K562 (cell line): ENCODE data around the gene GRIK3. TPM values are rescaled to one million over a fixed set of nuclear protein-coding genes. Genes with fewer than 3 reads are reported as not detected.

Source experiments
- ATAC-seq: fragments of 200-7000 bp; cut with Tn5 transposase; 3 replicates; pipeline ENCODE4 v1.9.1; 2020; ENCODE audit warnings: moderate library complexity
- BruUV-seq: library from RNA; stranded (reverse); fragments of 400-500 nt; replicated peaks from 2 replicates; lab custom pipeline; 2021; lab: Mats Ljungman, UMichigan
- CTCF ChIA-PET: fragments of 300-600 bp; formaldehyde crosslinking; extraction: SDS; loops from one replicate; lab custom pipeline; 2021; ENCODE audit warnings: low intra/inter-chr PET ratio; lab: Yijun Ruan, JAX
- POLR2A ChIA-PET: fragments of 300-600, 350-650 bp; sonication (Branson Sonifier 250); formaldehyde crosslinking; extraction: SDS; loops from one replicate; lab custom pipeline; 2021; ENCODE audit warnings: antibody characterized with exemption, inconsistent platforms; lab: Yijun Ruan, JAX
- DNase-seq, 4 experiments: peaks; one replicate each; pipeline versions ENCODE4 v3.0.0 to v3.0.0-alpha.2; 2011 to 2018; ENCODE audit warnings: low spot score in 3 of 4, mixed read lengths in 3 of 4; ENCODE audit errors: extremely low read depth in 1 of 4
- FAIRE-seq: peaks from 2 replicates; lab custom pipeline; 2011; peaks lifted over from hg19 to GRCh38; lab: Jason Lieb, UNC
- H2AFZ ChIP-seq: 2 replicates; pipeline ENCODE4 v1.6.0; 2011; ENCODE audit warnings: low read depth, low read length, control low read depth, inconsistent platforms
- H3K27ac ChIP-seq: fragments of 200-600 bp; 3 replicates; pipeline ENCODE4 v1.8.0; 2011; ENCODE audit warnings: low read depth, mild to moderate bottlenecking, control low read depth, inconsistent platforms, low read length, moderate library complexity, mixed read lengths; ENCODE audit errors: extremely low read depth
- H3K27me3 ChIP-seq, 2 experiments: fragments of 300-600 bp in 1 of 2; 2 replicates in 1 of 2; 3 replicates in 1 of 2; pipeline versions ENCODE4 v1.6.0 to v1.8.0; 2011; ENCODE audit warnings: inconsistent platforms in 2 of 2, low read length in 2 of 2, mild to moderate bottlenecking in 1 of 2, mixed read lengths in 1 of 2, moderate library complexity in 1 of 2; ENCODE audit not compliant: control insufficient read depth in 2 of 2, insufficient read depth in 2 of 2
- H3K36me3 ChIP-seq: fragments of 300-600 bp; 3 replicates; pipeline ENCODE4 v1.8.0; 2011; ENCODE audit warnings: mild to moderate bottlenecking, low read length, inconsistent platforms; ENCODE audit not compliant: control insufficient read depth, insufficient read depth
- H3K4me1 ChIP-seq, 2 experiments: fragments of 200-600 bp in 1 of 2; replicated peaks in 1 of 2; 2 replicates in 1 of 2; 3 replicates in 1 of 2; pipeline versions ENCODE4 v1.5.1 to v1.8.0; 2011; ENCODE audit warnings: inconsistent platforms in 2 of 2, low read length in 2 of 2, mild to moderate bottlenecking in 1 of 2, mixed read lengths in 1 of 2, moderate library complexity in 1 of 2; ENCODE audit not compliant: control insufficient read depth in 2 of 2, insufficient read depth in 2 of 2
- H3K4me2 ChIP-seq: 2 replicates; pipeline ENCODE4 v1.6.1; 2011; ENCODE audit warnings: low read length, control low read depth, inconsistent platforms, mixed read lengths; ENCODE audit not compliant: insufficient read depth
- H3K4me3 ChIP-seq: fragments of 200-600 bp; sonication (generic), shearing (Covaris generic); 2 replicates; pipeline ENCODE4 v1.5.1; 2016; ENCODE audit warnings: control low read depth, inconsistent platforms
- H3K79me2 ChIP-seq: fragments of 200-600 bp; 3 replicates; pipeline ENCODE4 v1.8.0; 2011; ENCODE audit warnings: low read length, inconsistent platforms; ENCODE audit not compliant: control insufficient read depth, insufficient read depth
- H3K9ac ChIP-seq, 2 experiments: 2 replicates each; pipeline versions ENCODE4 v1.6.0 to v1.6.1; 2011; ENCODE audit warnings: low read depth in 2 of 2, low read length in 2 of 2, control low read depth in 1 of 2, inconsistent platforms in 1 of 2, mild to moderate bottlenecking in 1 of 2, mixed read lengths in 1 of 2; ENCODE audit not compliant: insufficient read depth in 1 of 2
- H3K9me1 ChIP-seq: one replicate; pipeline ENCODE4 v1.6.0; 2011; ENCODE audit warnings: inconsistent platforms, mild to moderate bottlenecking, low read length, moderate library complexity; ENCODE audit not compliant: control insufficient read depth, insufficient read depth
- H3K9me3 ChIP-seq: replicated peaks from 2 replicates; pipeline ENCODE4 v1.5.1; 2011; ENCODE audit warnings: low read depth, low read length, inconsistent platforms; ENCODE audit not compliant: control insufficient read depth, insufficient read depth
- H4K20me1 ChIP-seq: replicated peaks from 2 replicates; pipeline ENCODE4 v1.6.1; 2011; ENCODE audit warnings: low read length, inconsistent platforms, mixed read lengths; ENCODE audit not compliant: control insufficient read depth, insufficient read depth
- CAMTA2 ChIP-seq: fragments of 250-450 bp; sonication (Bioruptor Pico); conservative IDR thresholded peaks from 2 replicates; pipeline ENCODE4 v1.5.1; 2022
- CBFB ChIP-seq: sonication (generic); formaldehyde crosslinking; IDR thresholded peaks from 2 replicates; pipeline ENCODE4 v1.4.0; 2020; ENCODE audit warnings: mild to moderate bottlenecking, missing genetic modification reagents
- CREB1 ChIP-seq, 2 experiments: sonication (generic) in 1 of 2; formaldehyde crosslinking in 1 of 2; IDR thresholded peaks; 2 replicates each; pipeline versions ENCODE4 v1.6.1 to v1.8.0; 2012 to 2022; ENCODE audit warnings: inconsistent platforms in 1 of 2, mild to moderate bottlenecking in 1 of 2, missing genetic modification reagents in 1 of 2, moderate library complexity in 1 of 2
- CSDE1 ChIP-seq, 2 experiments: fragments of 450-650 bp; IDR thresholded peaks; 2 replicates each; pipeline ENCODE4 v1.6.1; 2016; ENCODE audit warnings: mild to moderate bottlenecking in 1 of 2
- EHMT2 ChIP-seq: fragments of 450-650 bp; IDR thresholded peaks from 2 replicates; pipeline ENCODE4 v1.6.1; 2018; ENCODE audit warnings: antibody characterized with exemption
- ERF ChIP-seq: fragments of 450-650 bp; formaldehyde crosslinking; IDR thresholded peaks from 2 replicates; pipeline ENCODE4 v1.4.0; 2020; ENCODE audit warnings: mild to moderate bottlenecking, mixed read lengths
- GATAD2A ChIP-seq: fragments of 450-650 bp; IDR thresholded peaks from 2 replicates; pipeline ENCODE4 v1.6.1; 2017
- KDM1A ChIP-seq, 2 experiments: fragments of 450-650 bp; IDR thresholded peaks; 2 replicates each; pipeline ENCODE4 v1.6.1; 2016; ENCODE audit warnings: mild to moderate bottlenecking in 2 of 2
- PCBP2 ChIP-seq: fragments of 200-400 bp; formaldehyde crosslinking; IDR thresholded peaks from 2 replicates; pipeline ENCODE4 v1.6.1; 2018; ENCODE audit warnings: low read length, low read depth, mild to moderate bottlenecking, moderate library complexity; ENCODE audit not compliant: poor library complexity, severe bottlenecking
- POLR2B ChIP-seq: fragments of 450-650 bp; IDR thresholded peaks from 2 replicates; pipeline ENCODE4 v1.6.1; 2018; ENCODE audit warnings: low read depth; ENCODE audit not compliant: partially characterized antibody
- PTTG1 ChIP-seq: fragments of 450-650 bp; IDR thresholded peaks from 2 replicates; pipeline ENCODE4 v1.6.1; 2016; ENCODE audit warnings: low read depth, mild to moderate bottlenecking, missing genetic modification characterization, missing compliant biosample characterization
- RB1 ChIP-seq: fragments of 450-650 bp; IDR thresholded peaks from 2 replicates; pipeline ENCODE4 v1.6.1; 2017; ENCODE audit warnings: low read depth, mild to moderate bottlenecking
- SMAD2 ChIP-seq: fragments of 150-350 bp; IDR thresholded peaks from 2 replicates; pipeline ENCODE4 v1.6.1; 2014; ENCODE audit warnings: low read depth, mild to moderate bottlenecking, low read length
- SMARCA5 ChIP-seq: fragments of 450-650 bp; IDR thresholded peaks from 2 replicates; pipeline ENCODE4 v1.6.1; 2016
- SRSF9 ChIP-seq: fragments of 200-400 bp; formaldehyde crosslinking; IDR thresholded peaks from 2 replicates; pipeline ENCODE4 v1.6.1; 2017; ENCODE audit warnings: low read depth, low read length, borderline replicate concordance
- TCFL5 ChIP-seq: fragments of 250-450 bp; sonication (Bioruptor Pico); conservative IDR thresholded peaks from 2 replicates; pipeline ENCODE4 v1.6.1; 2021; ENCODE audit warnings: mild to moderate bottlenecking, moderate library complexity, matching md5 sums
- ZFP1 ChIP-seq: fragments of 450-650 bp; formaldehyde crosslinking; IDR thresholded peaks from 2 replicates; pipeline ENCODE4 v1.4.0; 2020; ENCODE audit warnings: mild to moderate bottlenecking, mixed read lengths
- ZFP36 ChIP-seq: fragments of 150-350 bp; IDR thresholded peaks from 2 replicates; pipeline ENCODE4 v1.6.1; 2018; ENCODE audit warnings: low read length, low read depth; ENCODE audit not compliant: partially characterized antibody
- ZNF780A ChIP-seq: fragments of 250-450 bp; sonication (Bioruptor Pico); IDR thresholded peaks from 2 replicates; pipeline ENCODE4 v1.5.0; 2021; ENCODE audit warnings: mild to moderate bottlenecking
- WGBS: fragments of 100-300 bp; shearing (Covaris generic); methylation state at CpG from one replicate; pipeline ENCODE4 v1.1.6; 2016; ENCODE audit warnings: low coverage, mixed read lengths; ENCODE audit not compliant: insufficient coverage; ENCODE audit errors: missing lambda C conversion rate; 5-methylcytosine and 5-hydroxymethylcytosine counted together
- in situ Hi-C: fragments of 300-500 bp; cut with MboI; formaldehyde crosslinking; loops from 4 replicates; pipeline ENCODE4 v1.15.0; 2018; ENCODE audit warnings: inconsistent platforms, mixed read lengths
- intact Hi-C: fragments of 100-400 bp; cut with micrococcal nuclease; formaldehyde crosslinking; loops from 2 replicates; pipeline ENCODE4 v1.14.2; 2022
- polyA plus RNA-seq, 8 experiments: library from polyadenylated mRNA; depleted of rRNA in 4 of 8; stranded (reverse) in 5 of 8; unstranded in 3 of 8; fragments of >200 nt; fragmentation: Nextera tagmentation in 2 of 8; fragmentation: Illumina TruSeq in 1 of 8; extraction: Ambion mirVana in 2 of 8; extraction: Trizol in 1 of 8; gene quantifications; 2 replicates each; pipeline versions ENCODE4 v1.2.1 to v1.2.3, GENCODE V29; 2011 to 2014; ENCODE audit warnings: inconsistent platforms in 1 of 8, missing spikeins in 1 of 8
- total RNA-seq, 7 experiments: library from RNA; depleted of rRNA in 6 of 7; stranded (reverse); fragments of >200 nt in 6 of 7; fragmentation: Illumina TruSeq in 2 of 7; extraction: Trizol in 2 of 7; gene quantifications; 2 replicates each; pipeline versions ENCODE4 v1.2.1 to v1.2.3, GENCODE V29; 2011 to 2021; ENCODE audit warnings: low replicate concordance in 1 of 7

The GRIK3 gene
- total and polyA plus RNA-seq, 9 of the 15 experiments (the other 6 are each of a cell fraction or from before 2014, with no cell fraction given) = not detected

- POLR2A ChIA-PET = interaction anchor here (0.6 to 1.7 kb wide), 3 partner anchors 24 to 331 kb away, joined by 3 to 6 read pairs (median 3); no protein-coding TSS in a partner anchor
- H3K4me1 ChIP-seq = no peaks in the 10 kb centered on the region
- CTCF ChIA-PET = no interaction called here
- BruUV-seq = no TSS peak
- H4K20me1 ChIP-seq = no peaks in the 10 kb centered on the region; the same call in none of the 2 replicates
- in situ Hi-C loops = no loop called here
- H3K4me3 ChIP-seq = no peak overlapping the region
- no peaks in the 10 kb centered on the region for H3K9me3 ChIP-seq
- no peaks in the 10 kb centered on the region for H3K79me2 ChIP-seq
- FAIRE-seq (no peak), ATAC-seq (no peak), DNase-seq (no peak)
- intact Hi-C loops = no loop called here
- no peak overlapping the region for H3K9ac ChIP-seq
- no peaks in the 10 kb centered on the region for H3K9me1 ChIP-seq
- H3K27ac ChIP-seq = no peak overlapping the region
- no peak overlapping the region for H2AFZ ChIP-seq
- H3K36me3 ChIP-seq = no peaks in the 10 kb centered on the region
- peaks cover 0 to 13% of the 10 kb centered on the region in 2 experiments; a peak in 2 of 5 replicates for H3K27me3 ChIP-seq
- TF ChIP-seq CREB1 (IDR thresholded peaks at IDR 0.05) (no peak), CREB1 (CRISPR knock-in tag; IDR thresholded peaks at IDR 0.05) (no peak), ZFP36 (no peak), EHMT2 (no peak), SMAD2 (no peak), POLR2B (no peak), PCBP2 (no peak), TCFL5 (CRISPR knock-in tag) (no peak), KDM1A (IDR thresholded peaks at IDR 0.05) (no peak), CAMTA2 (CRISPR knock-in tag) (no peak), GATAD2A (no peak), ERF (CRISPR knock-in tag) (no peak), SMARCA5 (no peak), CSDE1 (IDR thresholded peaks at IDR 0.05) (no peak), ZFP1 (no peak), ZNF780A (CRISPR knock-in tag) (no peak), PTTG1 (no peak), CBFB (CRISPR knock-in tag) (no peak), SRSF9 (no peak), RB1 (no peak)
- H3K4me2 ChIP-seq = no peak overlapping the region
- WGBS = 4% methylated on average over 7 of the region's 7 CpGs
Observed at GRCh38 chr1:36912365-36912865, 121.9 kb downstream of the GRIK3 start.
